NOMO-1 treated with dmso at 0.1 percent for 144 hours (cell line): ENCODE results near the gene TJP1.
"Not testable (repeated sequence)": the region's sequence is repeated elsewhere in the genome, so short reads cannot be mapped to it uniquely, and the experiment has no call there.

Source experiments
- DNase-seq: peaks from one replicate; lab custom pipeline; 2025; ENCODE audit not compliant: unreplicated experiment; lab: John Stamatoyannopoulos, UW

TJP1 gene

GRCh38 chr15:29670266-29670665, 152.0 kb downstream of the TJP1 start:
- no peak for DNase-seq

DNA sequence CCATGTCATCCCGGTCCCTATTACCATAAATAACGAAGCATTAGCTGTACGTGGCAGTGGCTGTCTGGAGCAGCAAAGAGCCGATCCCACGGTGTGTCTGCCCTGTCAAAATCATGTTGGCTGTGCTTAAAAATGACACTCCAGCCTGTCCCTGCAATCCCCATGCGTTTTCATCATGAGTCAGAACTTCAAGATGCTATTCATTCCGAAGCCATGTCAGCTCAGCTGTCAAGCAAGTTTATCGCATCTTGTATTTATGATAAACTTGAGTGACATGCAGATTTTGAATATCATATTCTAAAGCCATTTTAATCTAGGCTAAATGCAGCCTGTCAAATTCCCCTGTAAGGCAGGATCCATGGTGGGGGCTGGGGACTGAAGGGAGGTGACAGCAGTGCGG, 152.4 kb downstream of the TJP1 start:
- no peak for DNase-seq

DNA sequence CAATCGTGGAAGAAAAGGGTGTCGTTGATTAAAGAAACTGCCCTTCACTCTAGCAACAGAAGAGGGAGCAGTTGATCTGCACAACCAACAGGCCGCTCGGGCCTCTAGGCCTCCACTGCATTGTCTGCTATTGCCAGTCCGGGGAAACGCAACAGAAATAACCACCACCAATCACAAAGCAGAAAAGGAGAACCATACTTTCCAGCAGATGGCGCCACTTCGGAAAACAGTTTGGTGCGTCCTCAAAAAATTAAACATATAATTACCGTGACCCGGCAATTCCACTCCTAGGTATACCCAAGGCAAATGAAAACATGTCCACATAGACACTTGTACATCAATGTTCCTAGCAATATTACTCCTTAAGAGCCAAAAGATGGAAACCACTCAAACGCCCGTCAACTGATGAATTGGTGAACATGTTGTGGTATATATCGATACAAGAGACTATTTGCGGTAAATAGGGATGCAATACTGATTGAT, 154.1 kb downstream of the TJP1 start:
- DNase-seq: peak; percentile 7

DNA sequence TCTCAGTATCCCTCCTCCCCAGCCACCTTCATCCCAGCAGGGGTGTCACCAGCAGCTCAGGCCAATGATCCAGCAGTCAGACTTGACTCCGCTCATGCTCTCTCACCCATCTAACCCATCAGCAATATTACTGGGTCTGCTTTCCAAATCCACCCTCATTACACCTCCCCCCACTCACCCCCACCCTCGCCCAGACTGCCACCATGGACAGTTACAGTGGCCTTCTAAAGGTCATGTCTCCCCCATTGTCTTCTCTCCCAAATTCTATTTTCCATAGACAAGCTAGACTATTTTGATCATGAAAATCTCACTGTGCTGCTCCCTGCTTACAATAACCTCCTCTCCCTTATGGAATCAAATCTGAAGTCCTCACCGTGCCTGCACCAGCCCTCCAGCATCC, 156.0 kb downstream of the TJP1 start:
- no peak for DNase-seq

DNA sequence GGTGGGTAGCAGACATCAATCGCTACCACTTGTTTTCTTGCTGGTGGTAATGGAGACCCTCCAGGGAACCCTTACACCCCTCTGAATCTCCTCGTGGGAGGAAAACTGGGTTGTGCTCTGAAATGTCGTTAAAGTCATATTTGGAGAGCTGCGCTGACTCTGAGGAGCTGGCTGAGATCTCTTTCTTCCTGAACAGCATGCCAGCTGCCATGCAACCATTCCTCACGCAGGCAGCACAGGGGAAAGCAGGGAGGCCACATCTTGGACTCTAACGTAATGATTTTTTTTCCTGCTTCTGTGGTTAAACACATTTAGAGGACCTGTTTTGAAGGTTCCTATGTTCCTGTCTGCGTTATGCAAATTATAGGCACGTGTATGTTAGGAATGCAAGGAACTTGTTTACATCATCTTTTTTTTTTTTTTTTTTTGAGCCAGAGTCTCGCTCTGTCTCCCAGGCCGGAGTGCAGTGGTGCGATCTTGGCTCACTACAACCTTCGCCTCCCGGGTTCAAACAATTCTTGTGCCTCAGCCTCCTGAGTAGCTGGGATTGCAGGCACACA, 156.7 kb downstream of the TJP1 start:
- no peak for DNase-seq

GRCh38 chr15:29664406-29664805, 157.9 kb downstream of the TJP1 start:
- DNase-seq: no peak

- not testable (repeated sequence) for DNase-seq
Measured at GRCh38 chr15:29657476-29657817, 164.8 kb downstream of the TJP1 start.

DNA sequence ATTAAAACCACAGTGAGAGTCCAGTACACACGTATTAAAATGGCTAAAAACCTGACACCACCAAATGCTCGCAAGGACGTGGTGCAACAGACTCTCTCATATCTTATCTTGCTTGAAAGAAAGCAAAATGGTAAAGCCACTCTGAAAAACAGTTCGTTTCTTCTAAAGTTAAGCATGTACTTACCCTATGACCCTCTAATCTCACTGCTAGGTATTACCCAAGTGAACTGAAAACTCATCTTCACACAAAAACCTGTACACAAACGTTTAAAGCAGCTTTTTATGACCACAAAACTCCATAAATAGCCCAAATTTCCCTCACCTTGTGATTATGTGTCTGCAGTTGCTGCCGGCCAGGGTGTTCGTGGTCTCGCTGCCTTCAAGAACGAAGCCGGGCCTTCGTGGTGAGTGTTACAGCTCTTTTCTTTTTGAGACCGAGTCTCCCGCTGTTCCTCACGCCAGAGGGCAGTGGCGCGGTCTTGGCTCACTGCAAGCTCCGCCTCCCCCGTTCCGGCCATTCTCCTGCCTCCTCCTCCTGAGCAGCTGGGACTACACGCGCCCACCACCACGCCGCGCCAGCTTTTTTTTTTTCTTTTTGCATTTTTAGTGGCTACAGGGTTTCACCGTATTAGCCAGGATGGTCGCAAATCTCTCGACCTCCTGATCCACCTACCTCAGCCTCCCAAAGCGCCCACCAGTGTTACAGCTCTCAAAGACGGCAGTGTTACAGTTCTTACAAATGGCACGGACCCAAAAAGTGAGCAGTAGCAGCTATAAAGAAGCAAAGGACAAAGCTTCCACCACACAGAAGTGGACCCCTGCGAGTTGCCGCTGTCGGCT, 165.4 kb downstream of the TJP1 start:
- DNase-seq: no peak

GRCh38 chr15:29652595-29652994, 169.7 kb downstream of the TJP1 start:
- no peak for DNase-seq

GRCh38 chr15:29651476-29652233, 170.6 kb downstream of the TJP1 start:
- no peak for DNase-seq
